Osteoblast (primary cell): ENCODE data around the gene TRIM14. TPM values are rescaled to one million over a fixed set of nuclear protein-coding genes. Genes with fewer than 3 reads are reported as not detected.

Experiments used
- DNase-seq: peaks from one replicate; pipeline ENCODE4 v3.0.0; 2011; ENCODE audit warnings: low spot score, mixed read lengths; ENCODE audit not compliant: insufficient read length; ENCODE audit errors: missing footprints
- H2AFZ ChIP-seq: 2 replicates; pipeline ENCODE4 v1.6.0; 2011; ENCODE audit warnings: mild to moderate bottlenecking, low read length
- H3K27ac ChIP-seq: 2 replicates; pipeline ENCODE4 v1.5.1; 2011; ENCODE audit warnings: mild to moderate bottlenecking, low read depth, low read length, moderate library complexity
- H3K27me3 ChIP-seq: 2 replicates; pipeline ENCODE4 v1.6.0; 2012; ENCODE audit warnings: mild to moderate bottlenecking, control low read depth, inconsistent platforms, low read length, moderate library complexity; ENCODE audit not compliant: insufficient read depth
- H3K36me3 ChIP-seq: 2 replicates; pipeline ENCODE4 v1.5.1; 2011; ENCODE audit warnings: mild to moderate bottlenecking, low read length, control low read depth, moderate library complexity; ENCODE audit not compliant: insufficient read depth
- H3K4me1 ChIP-seq: 2 replicates; pipeline ENCODE4 v1.5.1; 2011; ENCODE audit warnings: mild to moderate bottlenecking, low read length, control low read depth, moderate library complexity; ENCODE audit not compliant: insufficient read depth
- H3K4me2 ChIP-seq: 2 replicates; pipeline ENCODE4 v1.6.0; 2011; ENCODE audit warnings: mild to moderate bottlenecking, low read length; ENCODE audit not compliant: insufficient read depth
- H3K4me3 ChIP-seq: fragments of 200-600 bp; sonication (generic); 3 replicates; pipeline ENCODE4 v1.5.1; 2012; ENCODE audit warnings: mild to moderate bottlenecking, low read length, inconsistent platforms; ENCODE audit not compliant: insufficient read depth
- H3K79me2 ChIP-seq: 2 replicates; pipeline ENCODE4 v1.6.0; 2012; ENCODE audit warnings: mild to moderate bottlenecking, low read length, control low read depth, inconsistent platforms; ENCODE audit not compliant: insufficient read depth
- H3K9me3 ChIP-seq: 2 replicates; pipeline ENCODE4 v1.5.1; 2011; ENCODE audit warnings: low read depth, low read length, control low read depth
- H4K20me1 ChIP-seq: 2 replicates; pipeline ENCODE4 v1.6.0; 2012; ENCODE audit warnings: mild to moderate bottlenecking, low read length, control low read depth; ENCODE audit not compliant: insufficient read depth
- total RNA-seq: library from RNA; depleted of rRNA; stranded (reverse); fragments of >200 nt; gene quantifications from 2 replicates; pipeline ENCODE4 v1.2.3, GENCODE V29; 2012
- TF ChIP-seq, protein P1 (sequence below): IDR thresholded peaks from 2 replicates; pipeline ENCODE4 v1.5.1; 2011; ENCODE audit warnings: mild to moderate bottlenecking, low read depth, low read length, moderate library complexity; ENCODE audit errors: extremely low read depth

Gene TRIM14
- total RNA-seq, 1 donor, result 1.1 TPM

DNA sequence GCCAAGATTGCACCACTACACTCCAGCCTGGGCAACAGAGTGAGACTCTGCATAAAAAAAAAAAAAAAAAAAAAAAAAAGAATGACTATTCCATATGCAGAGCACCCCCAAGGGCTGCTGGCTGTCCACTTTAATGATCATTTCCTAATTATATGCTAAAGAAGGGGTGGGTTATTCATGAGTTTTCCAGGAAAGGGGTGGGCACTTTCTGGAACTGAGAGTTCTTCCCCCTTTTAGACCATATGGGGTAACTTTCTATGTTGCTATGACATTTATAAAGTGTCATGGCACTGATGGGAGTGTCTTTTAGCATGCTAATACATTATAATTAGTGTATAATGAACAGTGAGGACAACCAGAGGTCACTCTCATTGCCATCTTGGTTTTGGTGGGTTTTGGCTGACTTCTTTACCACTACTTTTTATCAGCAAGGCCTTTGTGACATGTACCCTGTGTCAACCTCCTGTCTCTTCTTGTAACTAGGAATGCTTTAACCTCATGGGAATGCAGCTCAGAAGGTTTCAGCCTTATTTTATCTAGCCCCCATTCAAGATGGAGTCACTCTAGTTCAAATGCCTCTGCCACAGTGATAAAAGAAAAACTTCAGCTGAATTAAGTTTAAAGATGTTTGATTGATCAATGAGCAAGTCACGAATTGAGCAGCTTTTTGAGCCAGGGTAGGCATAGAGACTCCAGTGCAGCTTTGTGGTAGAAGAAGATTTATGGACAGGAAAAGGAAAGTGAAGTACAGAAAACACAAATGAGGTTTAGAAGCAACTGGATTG, 69.5 kb downstream of the TRIM14 start:
- Histone ChIP-seq H3K36me3 (no peaks in the 10 kb centered on the region), H3K9me3 (no peaks in the 10 kb centered on the region), H2AFZ (peak overlapping the region; percentile 6), H3K4me1 (no peaks in the 10 kb centered on the region), H3K4me3 (no peak overlapping the region), H3K79me2 (no peaks in the 10 kb centered on the region), H3K27ac (no peak overlapping the region), H3K4me2 (no peak overlapping the region), H4K20me1 (no peaks in the 10 kb centered on the region), H3K27me3 (no peaks in the 10 kb centered on the region)
- TF ChIP-seq, protein P1, sequence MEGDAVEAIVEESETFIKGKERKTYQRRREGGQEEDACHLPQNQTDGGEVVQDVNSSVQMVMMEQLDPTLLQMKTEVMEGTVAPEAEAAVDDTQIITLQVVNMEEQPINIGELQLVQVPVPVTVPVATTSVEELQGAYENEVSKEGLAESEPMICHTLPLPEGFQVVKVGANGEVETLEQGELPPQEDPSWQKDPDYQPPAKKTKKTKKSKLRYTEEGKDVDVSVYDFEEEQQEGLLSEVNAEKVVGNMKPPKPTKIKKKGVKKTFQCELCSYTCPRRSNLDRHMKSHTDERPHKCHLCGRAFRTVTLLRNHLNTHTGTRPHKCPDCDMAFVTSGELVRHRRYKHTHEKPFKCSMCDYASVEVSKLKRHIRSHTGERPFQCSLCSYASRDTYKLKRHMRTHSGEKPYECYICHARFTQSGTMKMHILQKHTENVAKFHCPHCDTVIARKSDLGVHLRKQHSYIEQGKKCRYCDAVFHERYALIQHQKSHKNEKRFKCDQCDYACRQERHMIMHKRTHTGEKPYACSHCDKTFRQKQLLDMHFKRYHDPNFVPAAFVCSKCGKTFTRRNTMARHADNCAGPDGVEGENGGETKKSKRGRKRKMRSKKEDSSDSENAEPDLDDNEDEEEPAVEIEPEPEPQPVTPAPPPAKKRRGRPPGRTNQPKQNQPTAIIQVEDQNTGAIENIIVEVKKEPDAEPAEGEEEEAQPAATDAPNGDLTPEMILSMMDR, result no peak
- DNase-seq, result no peak

DNA sequence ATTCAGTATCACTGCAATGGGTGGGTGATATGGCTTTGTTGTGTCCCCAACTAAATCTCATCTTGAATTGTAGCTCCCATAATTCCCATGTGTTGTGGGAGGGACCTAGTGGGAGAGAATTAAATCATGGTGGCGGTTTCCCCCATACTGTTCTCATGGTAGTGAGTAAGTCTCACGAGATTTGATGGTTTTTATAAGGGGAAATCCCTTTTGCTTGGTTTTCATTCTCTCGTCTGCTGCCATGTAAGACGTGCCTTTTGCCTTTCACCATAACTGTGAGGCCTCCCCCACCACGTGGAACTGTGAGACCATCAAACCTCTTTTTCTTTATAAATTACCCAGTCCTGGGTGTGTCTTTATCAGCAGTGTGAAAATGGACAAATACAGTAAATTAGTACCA, 72.0 kb downstream of the TRIM14 start:
- Histone ChIP-seq H3K36me3 (no peaks in the 10 kb centered on the region), H3K4me3 (no peak overlapping the region), H3K27ac (no peak overlapping the region), H2AFZ (no peak overlapping the region), H3K4me2 (no peak overlapping the region), H3K79me2 (no peaks in the 10 kb centered on the region), H4K20me1 (no peaks in the 10 kb centered on the region), H3K4me1 (no peaks in the 10 kb centered on the region), H3K27me3 (no peaks in the 10 kb centered on the region), H3K9me3 (no peaks in the 10 kb centered on the region)
- TF ChIP-seq, protein P1, result no peak
- DNase-seq, result no peak

DNA sequence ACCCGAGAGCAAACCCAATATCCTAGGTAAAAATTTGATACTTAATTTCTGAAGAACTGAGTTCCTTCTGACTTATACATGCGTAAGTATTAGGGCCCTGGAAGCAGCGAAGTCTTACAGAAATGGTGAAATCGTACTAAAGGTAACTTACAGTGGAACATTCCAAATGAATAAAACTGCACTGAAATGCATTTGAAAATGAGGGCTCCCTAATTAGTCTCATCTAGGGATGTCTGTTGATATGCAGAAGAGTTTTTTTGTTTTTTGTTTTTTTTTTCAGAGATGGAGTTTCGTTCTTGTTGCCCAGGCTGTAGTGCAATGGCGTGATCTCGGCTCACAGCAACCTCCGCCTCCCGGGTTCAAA, 72.9 kb downstream of the TRIM14 start:
- Histone ChIP-seq H3K4me3 (no peak overlapping the region), H3K4me2 (no peak overlapping the region)
- TF ChIP-seq, protein P1, result no peak

DNA sequence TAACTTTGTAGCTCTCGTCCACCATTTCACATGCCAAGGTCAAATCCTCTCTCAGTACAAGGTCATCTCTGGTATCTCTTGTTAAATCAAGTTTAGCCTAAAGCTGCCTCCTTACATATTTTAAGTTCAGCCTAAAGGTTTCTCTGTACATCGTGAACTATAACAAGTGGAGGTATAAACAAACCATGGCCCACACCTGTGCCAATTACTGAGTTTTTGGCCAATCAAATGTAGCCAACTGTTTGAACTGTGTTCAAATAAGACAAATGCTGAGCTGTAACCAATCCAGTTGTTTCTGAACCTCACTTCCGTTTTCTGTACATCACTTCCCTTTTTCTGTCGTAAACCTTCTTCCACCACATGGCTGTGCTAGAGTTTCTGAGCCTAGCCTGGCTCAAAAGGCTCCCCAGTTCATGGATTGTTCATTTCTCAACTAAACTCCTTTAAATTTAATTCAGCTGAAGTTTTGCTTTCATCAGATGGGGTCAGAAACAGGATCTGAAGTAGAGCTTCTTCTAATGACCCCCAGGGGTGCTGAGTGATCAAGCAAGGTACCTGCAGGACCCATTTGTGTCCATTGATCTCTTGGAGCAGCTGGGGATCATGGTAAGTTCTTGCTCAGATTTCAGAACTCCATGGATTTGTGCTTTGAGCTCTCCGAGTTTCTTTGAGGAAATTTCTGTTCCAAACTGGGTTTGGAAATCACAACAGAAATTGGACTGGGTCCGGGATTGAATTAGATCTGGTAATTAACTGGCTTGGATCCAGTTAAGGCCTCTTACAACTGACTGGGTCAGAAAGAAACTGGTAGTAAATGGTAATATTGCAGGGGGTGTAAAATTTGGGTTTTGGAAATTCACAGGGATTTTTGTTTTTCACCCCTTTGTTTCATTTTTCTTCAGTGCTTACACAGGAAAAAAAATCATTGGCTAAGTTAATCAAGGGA, 73.5 kb downstream of the TRIM14 start:
- no peaks in the 10 kb centered on the region for H3K4me1 ChIP-seq
- H3K79me2 ChIP-seq, result no peaks in the 10 kb centered on the region
- no peak overlapping the region for H3K27ac ChIP-seq
- no peaks in the 10 kb centered on the region for H3K27me3 ChIP-seq
- H2AFZ ChIP-seq, result peak overlapping the region; percentile 69
- no peak overlapping the region for H3K4me2 ChIP-seq
- no peak for DNase-seq
- no peaks in the 10 kb centered on the region for H3K36me3 ChIP-seq
- no peaks in the 10 kb centered on the region for H3K9me3 ChIP-seq
- TF ChIP-seq, protein P1, result no peak
- H4K20me1 ChIP-seq, result no peaks in the 10 kb centered on the region
- H3K4me3 ChIP-seq, result no peak overlapping the region

More for the DNA sequence above, 72.9 kb downstream of the TRIM14 start:
- H4K20me1 ChIP-seq, result no peaks in the 10 kb centered on the region
- no peaks in the 10 kb centered on the region for H3K9me3 ChIP-seq
- DNase-seq, result no peak
- H2AFZ ChIP-seq, result no peak overlapping the region
- no peaks in the 10 kb centered on the region for H3K79me2 ChIP-seq
- H3K4me1 ChIP-seq, result no peaks in the 10 kb centered on the region
- no peak overlapping the region for H3K27ac ChIP-seq
- H3K36me3 ChIP-seq, result no peaks in the 10 kb centered on the region
- H3K27me3 ChIP-seq, result no peaks in the 10 kb centered on the region
